Brain microvascular endothelial cell (primary cell): Measurements from ENCODE around the gene HSFX2.
"Not testable (repeated sequence)": the region's sequence is repeated elsewhere in the genome, so short reads cannot be mapped to it uniquely, and the experiment has no call there.

ENCODE experiments used
- DNase-seq: peaks from one replicate; pipeline ENCODE4 v3.0.0-alpha.2; 2020
- H3K27ac ChIP-seq: fragments of 250-450 bp; sonication (Bioruptor Pico); 2 replicates; pipeline ENCODE4 v1.5.1; 2020; ENCODE audit warnings: mild to moderate bottlenecking, moderate library complexity
- H3K27me3 ChIP-seq: fragments of 250-450 bp; sonication (Bioruptor Pico); replicated peaks from 2 replicates; pipeline ENCODE4 v1.5.1; 2020; ENCODE audit warnings: mild to moderate bottlenecking
- H3K36me3 ChIP-seq: fragments of 250-450 bp; sonication (Bioruptor Pico); replicated peaks from 2 replicates; pipeline ENCODE4 v1.5.1; 2020; ENCODE audit warnings: mild to moderate bottlenecking
- H3K4me3 ChIP-seq: 2 replicates; pipeline ENCODE4 v1.5.1; 2011; ENCODE audit warnings: low read depth, mild to moderate bottlenecking, control low read depth, low read length, moderate library complexity
- in situ Hi-C: cut with HindIII; loops from 2 replicates; pipeline ENCODE4 v1.10.0; 2017; ENCODE audit warnings: low sequenced_read_pairs, low pct_ligation_motif_present
- TF ChIP-seq, protein P1 (sequence below): IDR thresholded peaks from 2 replicates; pipeline ENCODE4 v1.5.1; 2011; ENCODE audit warnings: low read depth, mild to moderate bottlenecking, moderate library complexity, low read length, control low read depth, inconsistent platforms; ENCODE audit errors: missing control alignments

HSFX2 gene

DNA sequence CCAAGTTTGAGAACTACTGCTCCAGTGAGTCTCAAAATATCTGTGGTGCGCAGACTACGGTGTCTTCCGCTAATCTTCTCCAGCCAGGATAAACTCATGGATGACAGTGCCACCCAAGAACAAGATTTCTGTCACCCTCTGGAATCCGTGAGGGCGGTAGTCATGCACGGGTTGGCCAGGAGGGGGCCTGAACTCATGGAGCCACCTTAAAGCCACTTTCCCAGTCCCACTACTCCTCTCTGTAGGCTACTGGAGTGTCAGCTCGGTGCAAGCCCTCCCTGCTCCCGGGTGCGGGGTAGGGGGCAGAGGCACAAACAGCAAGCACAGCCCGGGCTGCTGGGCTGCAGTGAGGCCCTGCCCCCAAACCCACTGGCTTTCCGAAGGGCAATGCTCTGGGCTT lies 3.5 kb upstream of the HSFX2 start:
- H3K36me3 ChIP-seq, in situ Hi-C loops, DNase-seq, H3K4me3 ChIP-seq, H3K27ac ChIP-seq, H3K27me3 ChIP-seq: not testable (repeated sequence)
- TF ChIP-seq, protein P1, sequence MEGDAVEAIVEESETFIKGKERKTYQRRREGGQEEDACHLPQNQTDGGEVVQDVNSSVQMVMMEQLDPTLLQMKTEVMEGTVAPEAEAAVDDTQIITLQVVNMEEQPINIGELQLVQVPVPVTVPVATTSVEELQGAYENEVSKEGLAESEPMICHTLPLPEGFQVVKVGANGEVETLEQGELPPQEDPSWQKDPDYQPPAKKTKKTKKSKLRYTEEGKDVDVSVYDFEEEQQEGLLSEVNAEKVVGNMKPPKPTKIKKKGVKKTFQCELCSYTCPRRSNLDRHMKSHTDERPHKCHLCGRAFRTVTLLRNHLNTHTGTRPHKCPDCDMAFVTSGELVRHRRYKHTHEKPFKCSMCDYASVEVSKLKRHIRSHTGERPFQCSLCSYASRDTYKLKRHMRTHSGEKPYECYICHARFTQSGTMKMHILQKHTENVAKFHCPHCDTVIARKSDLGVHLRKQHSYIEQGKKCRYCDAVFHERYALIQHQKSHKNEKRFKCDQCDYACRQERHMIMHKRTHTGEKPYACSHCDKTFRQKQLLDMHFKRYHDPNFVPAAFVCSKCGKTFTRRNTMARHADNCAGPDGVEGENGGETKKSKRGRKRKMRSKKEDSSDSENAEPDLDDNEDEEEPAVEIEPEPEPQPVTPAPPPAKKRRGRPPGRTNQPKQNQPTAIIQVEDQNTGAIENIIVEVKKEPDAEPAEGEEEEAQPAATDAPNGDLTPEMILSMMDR: peak; percentile 11

DNA sequence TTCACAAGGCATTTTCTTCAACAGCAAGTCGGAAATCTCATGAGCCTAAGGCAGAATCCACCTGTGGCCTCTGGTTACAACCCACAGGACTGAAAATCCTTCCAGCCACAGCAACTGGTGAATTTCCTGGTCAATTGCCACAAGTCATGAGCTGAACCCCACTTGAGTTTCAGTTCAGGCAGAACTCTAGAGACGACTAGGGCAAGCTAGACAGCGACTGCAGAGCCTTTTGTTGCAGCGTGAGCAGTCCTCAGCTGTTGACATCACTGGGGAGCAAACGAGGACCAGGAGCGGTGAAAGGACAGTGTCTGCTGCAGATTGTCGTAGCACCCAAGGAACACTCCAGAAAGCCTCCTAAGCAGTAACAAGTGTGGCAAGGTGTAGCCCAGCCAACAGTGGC lies 829 bp upstream of the HSFX2 start:
- in situ Hi-C loops, H3K4me3 ChIP-seq, H3K27me3 ChIP-seq, DNase-seq, H3K27ac ChIP-seq, H3K36me3 ChIP-seq: not testable (repeated sequence)

DNA sequence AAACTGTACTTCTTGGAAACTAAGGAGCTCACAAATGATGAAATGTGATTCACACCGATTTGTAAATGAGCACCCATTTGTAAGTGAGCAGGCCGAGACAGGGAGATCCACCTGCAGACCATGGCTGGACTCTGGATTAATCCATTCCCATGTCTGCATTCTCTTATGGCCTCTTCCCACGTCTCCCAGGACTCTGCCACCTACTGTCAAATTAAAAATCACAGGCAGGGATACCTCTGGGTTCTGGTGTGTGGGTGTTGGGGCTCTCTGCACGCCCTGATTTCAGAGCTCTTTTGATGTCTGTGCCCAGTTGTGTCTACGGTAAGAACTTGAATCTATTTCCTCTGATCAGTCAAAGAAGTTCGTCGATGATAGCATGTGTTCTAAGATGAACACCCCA lies 4.1 kb downstream of the HSFX2 start:
- H3K4me3 ChIP-seq, in situ Hi-C loops, H3K27ac ChIP-seq, DNase-seq, H3K36me3 ChIP-seq, H3K27me3 ChIP-seq: not testable (repeated sequence)

DNA sequence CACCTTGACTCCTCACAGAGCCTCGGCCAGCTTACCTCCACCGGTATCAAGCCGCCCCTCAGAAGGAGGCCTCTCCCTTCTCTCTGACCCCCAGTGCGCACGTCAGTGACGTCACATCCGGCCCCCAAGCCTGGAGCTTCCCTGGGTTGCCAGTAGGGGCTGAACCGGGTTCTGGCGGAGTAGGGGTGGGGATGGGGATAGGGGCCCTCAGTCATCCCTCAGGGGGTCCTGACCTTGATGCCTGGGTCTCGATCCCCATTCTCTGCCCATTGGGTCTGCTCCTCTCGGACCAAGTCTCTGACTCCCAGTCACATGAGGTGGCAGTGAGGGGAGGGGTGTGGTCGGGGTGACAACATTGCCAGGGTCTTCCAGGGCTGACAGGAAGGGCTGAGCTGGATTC lies 7.8 kb downstream of the HSFX2 start, which contains the start of gene MAGEA9B:
TSS of gene MAGEA9B (minus strand) at position 101 of the 400 bp plus-strand sequence. CDS start 4,280 bp downstream, outside the sequence.
- H3K27me3 ChIP-seq, H3K27ac ChIP-seq, H3K4me3 ChIP-seq, in situ Hi-C loops, H3K36me3 ChIP-seq, DNase-seq: not testable (repeated sequence)

DNA sequence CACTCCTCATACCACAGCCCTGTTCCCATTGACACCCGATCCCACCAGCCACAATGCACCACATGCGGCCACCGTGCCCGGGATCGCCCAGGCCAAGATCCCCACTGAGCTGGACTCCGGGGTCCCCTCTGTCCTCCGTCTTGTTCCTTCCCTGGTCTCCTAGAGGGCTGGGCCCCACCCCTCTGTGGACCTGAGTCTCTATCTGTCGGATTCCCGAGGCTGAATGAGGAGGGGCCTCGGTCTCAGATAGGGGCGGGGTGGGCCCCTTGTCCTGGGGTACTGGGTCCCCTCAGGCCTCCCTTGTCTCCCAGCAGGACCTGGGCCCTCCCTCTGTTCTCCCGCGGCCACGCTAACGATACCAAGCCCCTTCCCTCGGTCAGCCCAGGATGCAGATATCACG lies 9.5 kb downstream of the HSFX2 start:
- DNase-seq, H3K36me3 ChIP-seq, in situ Hi-C loops, H3K27me3 ChIP-seq, H3K4me3 ChIP-seq, H3K27ac ChIP-seq: not testable (repeated sequence)

DNA sequence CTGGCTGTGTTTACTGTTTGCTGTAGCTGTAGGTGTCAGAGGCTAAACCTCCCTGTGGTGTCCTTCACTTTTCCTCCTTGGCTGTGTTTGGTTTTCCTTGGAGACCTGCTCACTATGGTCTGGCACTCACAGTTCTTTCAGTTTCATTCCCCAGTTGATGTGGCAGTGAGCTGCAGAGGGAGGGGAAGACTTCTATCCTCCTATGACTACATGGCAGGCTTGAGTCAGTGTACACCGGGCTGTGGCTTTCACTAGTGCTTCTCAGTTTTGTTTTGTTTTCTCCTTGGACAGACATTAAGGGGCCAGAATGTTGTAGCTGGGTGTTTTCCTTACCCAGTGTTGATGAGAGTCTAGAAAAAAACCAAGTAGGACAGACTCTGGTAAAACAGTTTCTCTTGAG lies 21.7 kb downstream of the HSFX2 start:
- H3K27me3 ChIP-seq, H3K27ac ChIP-seq, in situ Hi-C loops, H3K36me3 ChIP-seq, DNase-seq, H3K4me3 ChIP-seq: not testable (repeated sequence)

DNA sequence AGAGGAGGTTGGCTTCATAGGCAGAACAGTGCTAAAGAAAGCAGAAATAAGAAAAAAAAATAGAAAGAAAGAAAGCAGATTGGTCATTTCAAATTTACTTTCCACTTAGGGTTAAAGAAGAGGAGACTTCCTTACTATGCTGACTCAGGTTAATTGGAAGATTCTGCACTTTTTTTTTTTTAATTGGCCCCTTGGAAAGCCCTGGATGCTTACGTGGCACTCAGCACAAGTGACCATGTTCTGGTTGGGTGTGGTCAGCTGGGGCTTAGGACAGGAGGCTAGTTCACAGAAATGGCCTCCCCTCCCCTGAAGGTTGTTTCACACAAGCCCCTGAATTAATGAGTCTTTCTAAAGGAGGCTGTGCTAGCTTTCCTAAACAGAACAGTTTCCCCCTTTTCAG lies 22.4 kb downstream of the HSFX2 start:
- TF ChIP-seq, protein P1: no peak
- Histone ChIP-seq H3K4me3 (no peak overlapping the region), H3K27me3 (no peaks in the 10 kb centered on the region), H3K27ac (no peak overlapping the region), H3K36me3 (no peaks in the 10 kb centered on the region)
- DNase-seq: no peak
- in situ Hi-C loops: no loop called here

DNA sequence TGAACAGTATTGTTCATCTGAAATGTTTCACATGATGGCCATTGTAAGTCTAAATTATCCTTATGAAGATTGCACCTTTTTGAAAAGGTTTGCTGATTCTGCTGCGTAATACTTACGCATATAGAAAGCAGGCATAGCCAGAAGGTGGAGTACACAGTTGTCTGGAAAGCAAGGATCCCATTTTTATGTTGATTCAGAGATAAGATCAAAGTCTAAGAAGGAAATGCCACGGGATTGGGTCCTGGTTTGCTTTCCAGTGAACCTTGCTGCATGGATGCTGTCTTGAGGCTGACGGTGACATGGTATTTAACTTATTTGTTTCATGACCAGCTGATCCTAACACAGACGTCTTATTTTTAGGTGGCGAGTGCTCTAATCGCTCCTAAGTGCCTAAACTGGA lies 23.3 kb downstream of the HSFX2 start:
- DNase-seq: no peak
- no peaks in the 10 kb centered on the region for H3K36me3 ChIP-seq
- in situ Hi-C loops: no loop called here
- TF ChIP-seq, protein P1: no peak
- no peaks in the 10 kb centered on the region for H3K27me3 ChIP-seq
- H3K4me3 ChIP-seq: no peak overlapping the region
- H3K27ac ChIP-seq: no peak overlapping the region
